Measurements from ENCODE around the gene KLF2. TPM values are rescaled to one million over a fixed set of nuclear protein-coding genes. Genes with fewer than 3 reads are reported as not detected.
"Not testable (repeated sequence)": the region's sequence is repeated elsewhere in the genome, so short reads cannot be mapped to it uniquely, and the experiment has no call there.

Gene KLF2
- total and polyA plus RNA-seq, 10 of the 15 experiments (the other 5 are each of a cell fraction or from before 2014, with no cell fraction given): 0.16 to 13.7 (median 1.0) TPM

DNA sequence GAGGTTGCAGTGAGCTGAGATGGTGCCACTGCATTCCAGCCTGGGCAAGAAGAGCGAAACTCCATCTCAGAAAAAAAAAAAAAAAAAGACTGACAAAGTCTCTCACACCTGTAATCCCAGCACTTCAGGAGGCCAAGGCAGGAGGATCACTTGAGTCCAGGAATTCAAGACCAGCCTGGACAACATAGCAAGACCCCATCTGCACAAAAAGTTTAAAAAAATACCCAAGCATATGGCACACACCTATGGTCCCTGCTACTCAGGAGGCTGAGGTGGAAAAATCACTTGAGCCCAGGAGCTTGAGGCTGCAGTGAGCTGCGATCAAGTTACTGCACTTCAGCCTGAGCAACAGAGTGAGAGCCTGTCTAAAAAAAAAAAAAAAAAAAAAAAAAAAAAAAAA lies 20.1 kb upstream of the KLF2 start:
- SMC1A ChIA-PET (ENCODE audit: uncharacterized antibody, unreplicated experiment); intact Hi-C loops (cut with micrococcal nuclease; ENCODE audit: unreplicated experiment); H4K20me1 ChIP-seq (ENCODE audit: control insufficient read depth, insufficient read depth); CTCF ChIA-PET; H2AFZ ChIP-seq (ENCODE audit: control insufficient read depth, low read depth, low read length); BruUV-seq (replicated peaks); H3K4me2 ChIP-seq (ENCODE audit: control insufficient read depth, insufficient read depth); RAD21 ChIA-PET (ENCODE audit: unreplicated experiment); ATAC-seq; FAIRE-seq; H3K4me1 ChIP-seq (ENCODE audit: control insufficient read depth, insufficient read depth, low read length); H3K27me3 ChIP-seq (replicated peaks in 1 of 2; ENCODE audit: control insufficient read depth in 2 of 2, insufficient read depth in 2 of 2, low read length in 1 of 2); H3K27ac ChIP-seq (ENCODE audit: control insufficient read depth, insufficient read depth); H3K79me2 ChIP-seq (ENCODE audit: control insufficient read depth, insufficient read depth, low read length); H3K4me3 ChIP-seq; in situ Hi-C loops (cut with MboI); H3K9ac ChIP-seq (ENCODE audit: control insufficient read depth, insufficient read depth, low read length); H3K36me3 ChIP-seq (ENCODE audit: control insufficient read depth in 2 of 2, insufficient read depth in 2 of 2, low read length in 1 of 2); DNase-seq (ENCODE audit: low read depth, low spot score); H3K9me3 ChIP-seq (replicated peaks; ENCODE audit: control insufficient read depth, insufficient read depth, low read length): not testable (repeated sequence)
- POLR2A ChIA-PET: interaction anchor here (0.7 kb wide), 1 partner anchor 152 kb away, joined by 5 read pairs; no protein-coding TSS in a partner anchor
- 93% methylated on average over 2 of the region's 2 CpGs for WGBS (ENCODE audit: insufficient coverage, insufficient replicate concordance, low lambda C conversion rate, missing lambda C conversion rate)

GRCh38 chr19:16305060-16305459 lies 19.6 kb upstream of the KLF2 start:
- ATAC-seq; DNase-seq (ENCODE audit: low read depth, low spot score); H4K20me1 ChIP-seq (ENCODE audit: control insufficient read depth, insufficient read depth); in situ Hi-C loops (cut with MboI); H3K9me3 ChIP-seq (replicated peaks; ENCODE audit: control insufficient read depth, insufficient read depth, low read length); CTCF ChIA-PET; BruUV-seq (replicated peaks); H3K4me1 ChIP-seq (ENCODE audit: control insufficient read depth, insufficient read depth, low read length); intact Hi-C loops (cut with micrococcal nuclease; ENCODE audit: unreplicated experiment); H3K36me3 ChIP-seq (ENCODE audit: control insufficient read depth in 2 of 2, insufficient read depth in 2 of 2, low read length in 1 of 2); FAIRE-seq; H2AFZ ChIP-seq (ENCODE audit: control insufficient read depth, low read depth, low read length); H3K9ac ChIP-seq (ENCODE audit: control insufficient read depth, insufficient read depth, low read length); H3K4me3 ChIP-seq; H3K79me2 ChIP-seq (ENCODE audit: control insufficient read depth, insufficient read depth, low read length); RAD21 ChIA-PET (ENCODE audit: unreplicated experiment); H3K4me2 ChIP-seq (ENCODE audit: control insufficient read depth, insufficient read depth); H3K27ac ChIP-seq (ENCODE audit: control insufficient read depth, insufficient read depth); H3K27me3 ChIP-seq (replicated peaks in 1 of 2; ENCODE audit: control insufficient read depth in 2 of 2, insufficient read depth in 2 of 2, low read length in 1 of 2): not testable (repeated sequence)
- ChIA-PET SMC1A (ENCODE audit: uncharacterized antibody, unreplicated experiment) (interaction anchor here (1.8 kb wide), 1 partner anchor 23 kb away, joined by 5 read pairs; no protein-coding TSS in a partner anchor), POLR2A (interaction anchor here (0.7 kb wide), 1 partner anchor 152 kb away, joined by 5 read pairs; no protein-coding TSS in a partner anchor)
- 36% methylated on average over 2 of the region's 6 CpGs for WGBS (ENCODE audit: insufficient coverage, insufficient replicate concordance, low lambda C conversion rate, missing lambda C conversion rate)
